Tibial artery (tissue), 4 donors: ENCODE data around the gene BMAL1.

Source experiments
- DNase-seq, 2 donors: peaks; one replicate each; pipeline ENCODE4 v3.0.0-alpha.2; 2019
- H3K27ac ChIP-seq, 2 donors: fragments of 200-600 bp; sonication (generic) in 1 of 2; 1 replicate in 1 of 2; 2 replicates in 1 of 2; pipeline ENCODE4 v1.5.1; 2018 to 2019; ENCODE audit warnings: mild to moderate bottlenecking in 1 of 2
- H3K27me3 ChIP-seq, 2 donors: fragments of 200-600 bp; sonication (generic) in 1 of 2; one replicate each; pipeline versions ENCODE4 v1.5.1 to v1.6.0; 2016 to 2019
- H3K36me3 ChIP-seq, 3 donors: fragments of 200-600 bp; sonication (generic) in 2 of 3; one replicate each; pipeline ENCODE4 v1.5.1; 2016 to 2019; ENCODE audit warnings: mild to moderate bottlenecking in 2 of 3
- H3K4me1 ChIP-seq, 4 donors: fragments of 200-600 bp; sonication (generic) in 2 of 4; 1 replicate in 3 of 4; 2 replicates in 1 of 4; pipeline ENCODE4 v1.5.1; 2016 to 2019
- H3K4me3 ChIP-seq, 2 donors: fragments of 200-600 bp; sonication (generic) in 1 of 2; 1 replicate in 1 of 2; 2 replicates in 1 of 2; pipeline ENCODE4 v1.5.1; 2018 to 2019; ENCODE audit warnings: mild to moderate bottlenecking in 2 of 2
- H3K9me3 ChIP-seq, 3 donors: fragments of 200-600 bp; sonication (generic) in 1 of 3; one replicate each; pipeline ENCODE4 v1.5.1; 2016 to 2019
- intact Hi-C: fragments of 100-400 bp; cut with DNase I; formaldehyde crosslinking; loops from one replicate; pipeline ENCODE4 v1.15.0; 2023; ENCODE audit warnings: low total_unique reads
- TF ChIP-seq, protein P1 (sequence below), 2 experiments: fragments of 200-600 bp in 1 of 2; fragments of 450-650 bp in 1 of 2; IDR thresholded peaks; one replicate each; pipeline ENCODE4 v1.5.1; 2017 to 2019; ENCODE audit warnings: antibody characterized with exemption in 2 of 2, mild to moderate bottlenecking in 1 of 2, moderate library complexity in 1 of 2

BMAL1 gene

DNA sequence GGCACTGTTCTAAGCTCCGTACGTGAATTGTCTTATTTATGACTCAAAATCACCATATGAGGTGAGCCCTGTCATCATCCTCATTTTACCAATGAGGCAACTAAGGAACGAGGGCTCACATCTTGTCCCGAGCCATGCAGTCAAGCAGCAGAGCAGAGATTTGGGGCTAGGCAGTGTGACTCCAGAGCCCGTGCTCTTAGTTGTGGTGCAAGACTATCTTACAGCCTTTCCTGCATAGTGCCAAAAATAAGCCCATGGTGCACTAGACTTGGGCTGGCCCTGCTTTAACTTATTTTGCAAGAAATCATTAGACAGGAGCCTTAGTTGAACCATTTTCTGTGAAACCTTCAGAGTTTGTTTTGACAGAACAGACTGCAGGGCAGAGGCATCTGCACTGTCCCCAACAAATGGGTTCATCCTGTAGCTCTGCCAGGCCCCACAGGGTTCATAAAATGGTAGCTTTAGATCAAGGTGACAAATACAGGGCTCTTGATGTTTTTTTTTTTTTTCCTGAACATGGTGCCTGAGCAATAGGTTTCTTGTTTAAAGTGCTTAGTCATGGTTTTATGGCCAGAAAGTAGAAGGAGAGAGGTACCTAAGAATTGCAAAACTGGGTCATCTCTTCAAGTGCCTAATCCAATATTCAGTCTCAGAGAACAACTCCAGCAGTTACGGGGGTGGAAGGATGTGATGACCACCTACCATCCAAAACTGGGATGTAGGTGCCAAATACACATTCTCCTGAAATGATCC, 56.6 kb downstream of the BMAL1 start:
- Histone ChIP-seq H3K27ac (no peak overlapping the region), H3K4me3 (no peak overlapping the region), H3K9me3 (no peaks in the 10 kb centered on the region), H3K4me1 (peaks cover 0 to 55% (median 35%) of the 10 kb centered on the region in 4 donors), H3K27me3 (no peaks in the 10 kb centered on the region), H3K36me3 (no peaks in the 10 kb centered on the region)
- DNase-seq: no peak
- TF ChIP-seq, protein P1, sequence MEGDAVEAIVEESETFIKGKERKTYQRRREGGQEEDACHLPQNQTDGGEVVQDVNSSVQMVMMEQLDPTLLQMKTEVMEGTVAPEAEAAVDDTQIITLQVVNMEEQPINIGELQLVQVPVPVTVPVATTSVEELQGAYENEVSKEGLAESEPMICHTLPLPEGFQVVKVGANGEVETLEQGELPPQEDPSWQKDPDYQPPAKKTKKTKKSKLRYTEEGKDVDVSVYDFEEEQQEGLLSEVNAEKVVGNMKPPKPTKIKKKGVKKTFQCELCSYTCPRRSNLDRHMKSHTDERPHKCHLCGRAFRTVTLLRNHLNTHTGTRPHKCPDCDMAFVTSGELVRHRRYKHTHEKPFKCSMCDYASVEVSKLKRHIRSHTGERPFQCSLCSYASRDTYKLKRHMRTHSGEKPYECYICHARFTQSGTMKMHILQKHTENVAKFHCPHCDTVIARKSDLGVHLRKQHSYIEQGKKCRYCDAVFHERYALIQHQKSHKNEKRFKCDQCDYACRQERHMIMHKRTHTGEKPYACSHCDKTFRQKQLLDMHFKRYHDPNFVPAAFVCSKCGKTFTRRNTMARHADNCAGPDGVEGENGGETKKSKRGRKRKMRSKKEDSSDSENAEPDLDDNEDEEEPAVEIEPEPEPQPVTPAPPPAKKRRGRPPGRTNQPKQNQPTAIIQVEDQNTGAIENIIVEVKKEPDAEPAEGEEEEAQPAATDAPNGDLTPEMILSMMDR (IDR thresholded peaks at IDR 0.05): no peak
- intact Hi-C loops: no loop called here

DNA sequence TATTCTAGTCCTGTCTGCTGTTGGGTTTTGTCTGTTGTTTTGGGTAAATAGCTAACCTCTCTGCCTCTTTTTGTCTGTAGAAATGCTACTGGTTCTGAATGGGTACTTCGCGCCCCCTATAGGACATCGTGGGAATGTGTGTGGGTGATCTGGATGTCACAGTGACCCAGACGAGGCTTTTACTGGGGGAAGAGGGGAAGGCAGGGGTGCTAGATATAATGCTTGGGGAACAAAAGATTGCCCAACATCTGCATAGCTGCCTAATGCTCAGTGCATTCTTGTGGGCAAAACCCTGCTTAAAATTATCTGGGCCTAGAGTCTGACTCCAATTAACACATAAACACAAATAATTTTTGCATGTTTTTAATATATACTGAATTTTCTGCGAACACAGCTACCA, 57.7 kb downstream of the BMAL1 start:
- TF ChIP-seq, protein P1 (IDR thresholded peaks at IDR 0.05): peak; percentile 65 to 66
- Histone ChIP-seq H3K27ac (no peak overlapping the region), H3K36me3 (no peaks in the 10 kb centered on the region), H3K4me1 (peaks cover 0 to 57% (median 40%) of the 10 kb centered on the region in 4 donors), H3K27me3 (no peaks in the 10 kb centered on the region), H3K4me3 (no peak overlapping the region), H3K9me3 (no peaks in the 10 kb centered on the region)
- peak; percentile 72 to 77 for DNase-seq
- intact Hi-C loops: loop anchor here (5.0 kb wide), 1 partner anchor 53 kb away; no protein-coding TSS in a partner anchor

DNA sequence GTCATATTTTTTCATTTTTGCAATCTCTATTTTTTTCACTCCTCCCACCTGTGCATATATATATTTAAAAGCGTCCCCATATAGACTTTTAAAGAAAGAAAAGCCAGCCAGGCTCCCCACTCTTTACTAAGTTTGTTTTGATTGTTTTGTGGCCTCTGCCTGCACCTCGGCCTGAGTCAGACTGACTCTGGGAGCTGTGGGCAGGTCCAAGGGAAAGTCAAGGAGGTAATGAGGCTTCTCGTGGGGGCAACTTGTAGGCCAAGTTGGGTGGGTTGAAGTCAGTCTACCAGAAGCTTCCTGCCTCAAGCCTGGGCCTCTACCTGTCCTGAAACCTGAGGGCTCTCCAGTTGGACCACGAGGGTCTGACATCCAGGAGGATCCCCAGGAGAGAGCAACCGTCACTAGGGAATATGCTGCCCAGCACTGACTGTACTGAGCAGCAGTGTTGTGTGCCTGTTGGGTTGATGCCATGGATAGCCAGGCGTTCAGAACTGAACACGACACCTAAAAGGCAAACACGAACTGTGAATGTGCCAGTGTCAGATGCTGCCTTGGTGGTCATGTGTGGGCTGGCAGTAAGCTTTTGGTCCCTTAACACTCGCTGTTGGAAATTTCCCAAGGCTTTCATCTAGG, 58.8 kb downstream of the BMAL1 start:
- no peaks in the 10 kb centered on the region for H3K27me3 ChIP-seq
- DNase-seq: no peak
- H3K9me3 ChIP-seq: no peaks in the 10 kb centered on the region
- H3K36me3 ChIP-seq: no peaks in the 10 kb centered on the region
- TF ChIP-seq, protein P1 (IDR thresholded peaks at IDR 0.05): no peak
- intact Hi-C loops: loop anchor here (5.0 kb wide), 1 partner anchor 54 kb away; no protein-coding TSS in a partner anchor
- no peak overlapping the region for H3K27ac ChIP-seq
- H3K4me1 ChIP-seq: peaks cover 0 to 50% (median 33%) of the 10 kb centered on the region in 4 donors
- no peak overlapping the region for H3K4me3 ChIP-seq

DNA sequence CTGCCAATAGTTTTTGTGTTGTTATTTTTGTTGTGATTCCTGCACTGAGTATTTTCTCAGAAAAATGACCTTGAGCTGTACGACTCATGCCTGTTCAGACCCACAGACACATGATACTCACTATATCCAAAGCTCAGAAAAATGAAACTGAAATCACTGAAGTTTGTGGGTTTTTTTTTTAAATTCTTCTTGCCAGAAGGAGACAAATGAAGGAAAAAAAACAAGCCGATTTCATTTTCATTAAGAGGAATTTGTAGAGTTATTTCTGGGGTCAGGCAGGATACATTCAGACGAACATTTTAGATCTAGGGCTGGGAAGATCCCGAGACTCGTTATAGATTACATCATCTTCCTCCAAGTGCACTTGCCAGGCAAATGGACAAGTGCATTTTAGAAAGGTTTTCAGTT, 60.4 kb downstream of the BMAL1 start:
- Histone ChIP-seq H3K27me3 (no peaks in the 10 kb centered on the region), H3K4me3 (peak overlapping the region; percentile 36 to 43), H3K9me3 (no peaks in the 10 kb centered on the region), H3K36me3 (no peaks in the 10 kb centered on the region), H3K27ac (peak overlapping the region; percentile 54 to 65), H3K4me1 (peaks cover 0 to 41% (median 30%) of the 10 kb centered on the region in 4 donors)
- intact Hi-C loops: loop anchor here (5.0 kb wide), 1 partner anchor 56 kb away; no protein-coding TSS in a partner anchor
- TF ChIP-seq, protein P1 (IDR thresholded peaks at IDR 0.05): no peak
- DNase-seq: no peak

DNA sequence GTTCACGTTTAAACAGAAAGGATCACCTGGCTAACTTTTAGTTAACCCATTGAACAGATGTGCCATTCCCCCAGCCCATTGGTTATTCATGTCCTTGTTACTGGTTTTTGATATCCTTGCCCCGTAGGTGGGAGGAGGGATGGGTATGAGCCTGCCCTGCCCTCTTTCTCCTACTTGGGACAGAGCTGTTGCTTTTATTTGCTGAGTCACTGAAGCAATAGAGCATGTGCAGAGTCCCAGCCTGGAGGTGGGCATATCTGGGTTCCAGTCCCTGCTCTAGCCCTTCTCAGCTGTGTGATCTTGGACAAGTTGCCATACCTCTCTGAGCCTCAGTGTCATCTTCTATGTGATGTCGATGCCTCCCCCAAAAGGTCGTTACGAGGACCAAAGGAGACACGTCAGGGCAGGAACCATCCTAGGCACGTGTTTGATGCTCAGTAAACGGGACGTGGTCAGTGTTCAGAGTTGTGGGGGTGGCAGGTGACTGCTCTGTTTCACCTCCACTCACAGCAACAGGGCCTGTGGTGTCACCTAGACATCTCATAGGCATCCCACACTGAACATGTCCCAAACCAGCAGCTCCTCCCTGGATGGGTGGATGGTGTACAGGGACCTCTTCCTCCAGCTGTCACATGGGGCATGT, 61.0 kb downstream of the BMAL1 start:
- intact Hi-C loops: loop anchor here (5.0 kb wide), 1 partner anchor 56 kb away; no protein-coding TSS in a partner anchor
- H3K27ac ChIP-seq: peak overlapping the region; percentile 54 to 65
- H3K4me3 ChIP-seq: peak overlapping the region; percentile 36 to 43
- no peaks in the 10 kb centered on the region for H3K9me3 ChIP-seq
- TF ChIP-seq, protein P1 (IDR thresholded peaks at IDR 0.05): no peak
- no peaks in the 10 kb centered on the region for H3K36me3 ChIP-seq
- H3K4me1 ChIP-seq: peaks cover 0 to 40% (median 28%) of the 10 kb centered on the region in 4 donors
- no peaks in the 10 kb centered on the region for H3K27me3 ChIP-seq
- no peak for DNase-seq
